NCI-H1694 (cell line): ENCODE data around the gene GIGYF2.
"Not testable (repeated sequence)": the region's sequence is repeated elsewhere in the genome, so short reads cannot be mapped to it uniquely, and the experiment has no call there.

ENCODE experiments used
- DNase-seq: peaks from one replicate; lab custom pipeline; 2025; lab: John Stamatoyannopoulos, UW

GIGYF2 gene, protein sequence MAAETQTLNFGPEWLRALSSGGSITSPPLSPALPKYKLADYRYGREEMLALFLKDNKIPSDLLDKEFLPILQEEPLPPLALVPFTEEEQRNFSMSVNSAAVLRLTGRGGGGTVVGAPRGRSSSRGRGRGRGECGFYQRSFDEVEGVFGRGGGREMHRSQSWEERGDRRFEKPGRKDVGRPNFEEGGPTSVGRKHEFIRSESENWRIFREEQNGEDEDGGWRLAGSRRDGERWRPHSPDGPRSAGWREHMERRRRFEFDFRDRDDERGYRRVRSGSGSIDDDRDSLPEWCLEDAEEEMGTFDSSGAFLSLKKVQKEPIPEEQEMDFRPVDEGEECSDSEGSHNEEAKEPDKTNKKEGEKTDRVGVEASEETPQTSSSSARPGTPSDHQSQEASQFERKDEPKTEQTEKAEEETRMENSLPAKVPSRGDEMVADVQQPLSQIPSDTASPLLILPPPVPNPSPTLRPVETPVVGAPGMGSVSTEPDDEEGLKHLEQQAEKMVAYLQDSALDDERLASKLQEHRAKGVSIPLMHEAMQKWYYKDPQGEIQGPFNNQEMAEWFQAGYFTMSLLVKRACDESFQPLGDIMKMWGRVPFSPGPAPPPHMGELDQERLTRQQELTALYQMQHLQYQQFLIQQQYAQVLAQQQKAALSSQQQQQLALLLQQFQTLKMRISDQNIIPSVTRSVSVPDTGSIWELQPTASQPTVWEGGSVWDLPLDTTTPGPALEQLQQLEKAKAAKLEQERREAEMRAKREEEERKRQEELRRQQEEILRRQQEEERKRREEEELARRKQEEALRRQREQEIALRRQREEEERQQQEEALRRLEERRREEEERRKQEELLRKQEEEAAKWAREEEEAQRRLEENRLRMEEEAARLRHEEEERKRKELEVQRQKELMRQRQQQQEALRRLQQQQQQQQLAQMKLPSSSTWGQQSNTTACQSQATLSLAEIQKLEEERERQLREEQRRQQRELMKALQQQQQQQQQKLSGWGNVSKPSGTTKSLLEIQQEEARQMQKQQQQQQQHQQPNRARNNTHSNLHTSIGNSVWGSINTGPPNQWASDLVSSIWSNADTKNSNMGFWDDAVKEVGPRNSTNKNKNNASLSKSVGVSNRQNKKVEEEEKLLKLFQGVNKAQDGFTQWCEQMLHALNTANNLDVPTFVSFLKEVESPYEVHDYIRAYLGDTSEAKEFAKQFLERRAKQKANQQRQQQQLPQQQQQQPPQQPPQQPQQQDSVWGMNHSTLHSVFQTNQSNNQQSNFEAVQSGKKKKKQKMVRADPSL (N-terminal part only)

DNA sequence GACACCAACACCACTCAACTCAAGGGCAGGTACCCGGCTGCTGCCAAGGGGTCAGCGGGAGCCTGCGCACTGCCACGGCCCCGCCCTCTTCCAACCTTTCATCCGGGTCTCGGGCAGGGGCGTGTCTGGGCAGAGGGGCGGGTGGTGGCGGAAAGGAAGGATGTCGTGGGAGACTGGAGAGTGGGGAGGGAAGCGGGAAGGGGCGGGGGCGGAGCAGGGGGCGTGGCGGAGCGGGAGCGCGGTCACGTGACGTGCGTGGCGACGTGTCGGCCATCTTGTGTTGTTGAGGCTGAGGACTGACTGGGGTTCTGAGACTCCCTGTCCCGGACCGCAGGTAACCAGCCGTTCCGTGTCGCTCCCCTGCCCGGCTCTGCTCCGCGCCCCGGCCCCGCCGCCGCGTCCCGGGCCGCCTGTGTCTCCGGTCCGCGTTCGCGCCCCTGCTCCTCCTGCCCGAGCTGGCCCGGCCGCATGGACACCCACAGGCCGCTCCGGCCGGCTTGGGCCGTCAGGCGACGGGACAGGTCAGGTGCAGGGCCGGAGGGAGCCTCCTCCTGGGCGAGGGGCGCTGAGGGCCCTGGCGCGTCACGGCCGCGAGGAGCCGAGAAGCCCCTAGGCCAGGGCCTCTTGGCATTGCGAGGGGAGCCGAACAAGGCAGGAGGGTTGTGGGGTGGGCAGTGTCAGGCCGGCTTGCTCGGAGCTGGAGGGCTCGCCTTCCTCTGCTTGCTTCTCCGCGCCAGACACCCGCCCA, at the start of gene GIGYF2:
TSS of gene GIGYF2 (plus strand) at position 273 of the 748 bp plus-strand sequence. CDS start 37,867 bp downstream, outside the sequence.
- DNase-seq: peak; percentile 90

DNA sequence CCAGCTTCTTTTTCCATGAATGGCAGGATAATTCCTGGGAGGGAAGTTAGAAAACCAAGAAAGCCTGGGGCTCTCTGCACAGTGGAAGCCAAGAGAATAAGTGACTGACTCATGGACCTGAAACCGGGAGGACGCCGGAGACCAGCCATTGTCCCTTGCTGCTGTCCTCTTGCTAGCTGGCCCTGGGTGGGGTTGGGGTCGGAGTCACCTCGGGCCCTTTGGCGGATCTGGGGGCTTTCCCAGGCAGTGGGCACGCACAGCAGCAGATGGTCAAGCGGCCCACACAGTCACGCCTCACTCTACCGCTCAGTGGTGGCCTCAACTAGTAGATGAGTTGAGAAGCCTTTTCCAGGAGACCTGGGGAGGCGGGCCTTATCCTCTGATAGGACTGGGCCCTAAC, 48.1 kb upstream of the GIGYF2 start:
- no peak for DNase-seq

DNA sequence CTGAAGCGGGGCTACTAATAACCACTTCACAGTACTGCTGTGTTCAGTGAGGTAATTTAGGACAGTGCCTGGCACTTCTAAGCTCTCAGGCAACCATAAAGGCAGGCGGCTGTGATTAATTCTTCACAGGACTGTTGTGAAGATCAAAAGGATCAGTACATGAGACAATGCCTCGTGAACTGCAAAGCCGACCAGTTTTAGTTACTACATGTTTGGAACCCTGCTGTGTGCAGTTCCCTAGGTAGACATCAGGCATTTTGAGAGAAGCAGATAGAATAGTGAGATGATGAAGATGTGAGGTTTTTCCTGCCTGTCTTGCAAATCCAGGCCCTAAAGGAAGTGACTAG, 44.7 kb upstream of the GIGYF2 start:
- DNase-seq: no peak

DNA sequence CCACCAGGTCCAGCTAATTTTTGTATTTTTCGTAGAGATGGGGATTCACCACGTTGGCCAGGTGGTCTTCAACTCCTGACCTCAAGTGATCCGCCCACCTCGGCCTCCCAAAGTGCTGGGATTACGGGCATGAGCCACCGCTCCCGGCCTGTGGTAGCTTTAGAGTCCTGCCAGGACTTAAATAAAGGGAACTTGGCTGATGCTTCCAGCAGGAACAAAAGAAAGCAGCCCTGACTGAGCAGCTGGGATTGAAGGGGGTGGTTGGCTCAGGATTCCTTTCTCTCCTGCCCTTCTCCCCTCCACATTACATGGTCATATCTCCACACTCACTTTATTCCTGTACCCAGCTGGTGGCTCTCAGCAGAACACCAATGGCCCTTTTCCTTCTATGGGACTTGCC, 43.7 kb upstream of the GIGYF2 start:
- DNase-seq: no peak

DNA sequence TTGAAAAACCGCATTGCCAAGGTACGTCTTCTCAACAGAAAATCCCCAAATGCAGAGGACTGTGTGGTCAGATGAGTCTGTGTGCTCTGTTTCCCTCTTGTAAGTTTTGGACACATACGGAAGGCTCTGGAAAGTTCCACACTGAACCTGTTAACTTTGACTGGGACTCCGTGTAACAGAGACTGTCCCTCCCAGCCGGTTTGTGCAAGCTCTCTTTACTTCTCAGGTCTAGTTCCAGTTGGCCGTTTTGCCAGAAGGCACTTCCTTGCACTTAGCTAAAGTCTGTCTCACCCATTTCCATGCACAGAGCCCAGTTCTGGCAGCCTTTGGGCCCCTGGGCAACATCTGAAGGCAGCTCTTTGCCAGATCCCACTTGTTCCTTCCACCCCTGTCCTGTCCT, 41.7 kb upstream of the GIGYF2 start:
- DNase-seq: no peak

DNA sequence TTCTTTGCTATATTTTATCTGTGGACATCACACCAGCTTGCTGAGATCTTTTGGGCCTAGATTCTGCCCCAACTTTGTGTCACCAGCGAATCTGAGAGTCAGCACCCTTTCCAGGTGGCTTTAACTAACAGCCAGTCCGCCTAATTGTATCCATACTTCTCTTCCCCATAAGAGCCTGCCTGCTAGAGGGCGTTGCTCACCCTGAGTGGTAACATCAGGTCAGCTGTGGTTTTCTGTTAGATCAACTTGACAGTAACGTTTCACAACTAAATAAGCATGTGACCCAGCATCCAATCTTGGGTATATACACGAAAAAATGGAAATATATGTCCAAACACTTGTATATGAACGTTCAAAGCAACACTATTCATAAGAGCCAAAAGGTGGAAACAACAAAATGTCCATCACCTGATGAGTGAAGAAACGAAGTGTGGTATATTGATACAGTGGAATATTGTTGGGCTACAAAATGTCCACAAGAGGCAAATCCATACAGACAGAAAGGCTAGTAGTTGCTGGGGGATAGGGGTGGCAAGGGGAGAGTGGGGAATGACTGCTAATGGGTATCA, 38.8 kb upstream of the GIGYF2 start:
- DNase-seq: no peak

DNA sequence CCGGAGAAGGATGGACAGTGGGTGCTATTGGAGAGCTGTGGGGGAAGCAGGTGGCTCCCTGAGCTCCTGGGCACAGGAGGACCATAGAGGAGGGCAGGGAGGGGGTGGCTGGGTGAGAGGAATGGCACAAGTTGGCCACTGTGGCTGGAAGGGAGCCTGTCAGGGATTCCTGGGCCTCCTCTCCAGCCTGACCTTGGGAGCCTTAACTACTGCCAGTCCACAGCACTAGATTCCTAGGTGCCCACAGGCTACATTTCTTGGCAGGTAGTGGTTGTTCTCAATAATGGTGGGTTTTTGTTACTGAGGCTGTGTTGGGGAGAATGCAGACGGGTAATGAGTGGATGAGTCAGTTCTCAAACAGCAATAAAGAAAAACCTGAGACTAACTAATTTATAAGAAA, 37.8 kb upstream of the GIGYF2 start:
- DNase-seq: no peak

DNA sequence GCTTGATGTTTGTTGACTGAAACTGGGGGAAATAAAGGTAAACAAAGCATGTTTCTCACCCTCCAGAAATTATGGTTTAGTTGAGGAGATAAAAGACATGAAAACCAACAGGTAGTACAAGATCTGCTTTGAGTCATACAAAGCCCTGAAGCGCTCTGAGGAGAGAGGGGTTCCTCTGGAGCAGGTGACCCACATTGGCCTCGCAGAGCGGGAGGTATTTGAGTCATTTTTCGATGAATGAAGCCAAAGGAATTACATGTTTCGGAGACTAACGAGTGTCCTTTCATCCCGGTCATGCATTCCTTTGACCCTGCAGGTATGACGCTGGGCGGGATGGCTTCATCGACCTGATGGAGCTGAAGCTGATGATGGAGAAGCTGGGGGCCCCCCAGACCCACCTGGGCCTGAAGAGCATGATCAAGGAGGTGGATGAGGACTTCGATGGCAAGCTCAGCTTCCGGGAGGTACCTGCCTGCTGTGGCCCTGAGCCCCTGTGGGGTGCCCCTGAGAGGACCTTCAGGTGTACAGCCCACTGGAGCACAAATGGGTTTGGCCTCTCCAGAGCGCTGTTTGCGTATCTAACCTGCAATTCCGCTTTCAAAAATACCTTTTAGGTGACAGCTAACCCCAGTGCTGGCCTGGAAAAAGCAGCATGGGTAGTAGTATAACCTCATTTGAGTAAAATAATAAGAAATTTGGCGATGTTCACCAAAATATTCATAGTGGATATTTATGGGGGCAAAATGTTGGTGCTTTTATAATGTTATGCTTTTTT, 34.5 kb upstream of the GIGYF2 start:
- DNase-seq: no peak

DNA sequence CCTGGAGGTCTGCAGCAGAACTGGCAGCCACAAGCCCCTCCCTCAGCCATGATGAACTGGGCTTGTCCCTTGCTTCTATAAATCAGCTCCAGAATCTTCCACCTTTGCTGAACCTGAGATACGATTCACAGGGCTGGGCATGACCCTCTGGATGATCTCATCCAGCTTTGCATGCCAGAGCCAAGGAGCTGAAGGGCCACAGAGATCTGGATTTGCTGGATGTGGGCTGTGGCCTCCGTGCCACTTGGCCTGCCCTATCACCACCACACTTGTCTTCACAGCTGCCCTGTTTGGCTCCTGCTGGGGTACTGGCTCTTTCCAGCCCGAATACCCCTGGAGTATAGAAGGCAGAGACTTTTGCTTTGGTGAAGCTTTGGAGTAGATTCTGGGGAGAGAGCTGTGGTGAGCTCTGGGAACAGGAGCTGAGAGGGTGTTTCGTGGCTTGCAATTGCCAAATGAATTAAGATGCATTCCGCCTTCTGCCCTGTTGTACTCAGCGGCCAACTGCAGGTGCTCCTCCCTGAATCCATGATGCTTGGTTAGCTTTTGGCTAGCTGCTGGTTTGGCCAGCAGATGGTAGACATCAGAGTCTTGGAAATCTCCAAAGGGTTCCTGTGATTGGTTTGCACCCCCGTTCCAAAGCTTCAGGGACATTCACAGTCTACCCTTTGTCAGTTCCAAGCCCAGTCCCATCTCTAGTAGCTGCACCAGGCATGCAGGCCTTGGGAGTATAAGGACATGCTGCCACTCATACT, 30.9 kb upstream of the GIGYF2 start:
- DNase-seq: no peak

DNA sequence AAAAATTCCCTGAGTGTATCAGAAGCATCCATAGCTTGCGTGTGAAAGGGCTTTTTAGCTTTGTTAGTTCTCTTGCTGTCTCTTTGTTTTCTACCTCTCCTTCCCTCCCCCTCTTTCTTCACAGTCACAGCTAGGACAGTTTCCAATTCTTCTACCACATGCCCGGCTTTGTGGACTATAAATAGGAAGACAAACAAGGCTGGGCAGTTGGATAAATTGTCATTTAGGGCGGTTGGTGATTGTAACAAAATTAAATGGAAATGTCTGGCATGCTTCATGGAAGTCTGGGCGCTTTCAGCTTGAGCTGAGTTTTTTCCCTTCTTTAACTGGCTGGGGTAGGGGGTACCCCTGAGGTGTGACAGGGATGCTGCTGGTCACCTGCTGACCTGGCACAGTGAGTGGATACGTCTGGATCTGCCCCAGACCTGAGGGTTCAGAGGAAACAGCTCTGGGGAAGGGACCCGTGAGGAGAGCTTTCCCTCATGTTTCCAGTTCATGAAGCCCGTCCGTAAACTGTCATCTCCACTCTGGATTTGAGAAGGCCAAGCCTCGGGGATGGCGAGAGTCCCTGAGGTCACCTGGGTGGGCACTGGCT, 29.0 kb upstream of the GIGYF2 start:
- DNase-seq: no peak

DNA sequence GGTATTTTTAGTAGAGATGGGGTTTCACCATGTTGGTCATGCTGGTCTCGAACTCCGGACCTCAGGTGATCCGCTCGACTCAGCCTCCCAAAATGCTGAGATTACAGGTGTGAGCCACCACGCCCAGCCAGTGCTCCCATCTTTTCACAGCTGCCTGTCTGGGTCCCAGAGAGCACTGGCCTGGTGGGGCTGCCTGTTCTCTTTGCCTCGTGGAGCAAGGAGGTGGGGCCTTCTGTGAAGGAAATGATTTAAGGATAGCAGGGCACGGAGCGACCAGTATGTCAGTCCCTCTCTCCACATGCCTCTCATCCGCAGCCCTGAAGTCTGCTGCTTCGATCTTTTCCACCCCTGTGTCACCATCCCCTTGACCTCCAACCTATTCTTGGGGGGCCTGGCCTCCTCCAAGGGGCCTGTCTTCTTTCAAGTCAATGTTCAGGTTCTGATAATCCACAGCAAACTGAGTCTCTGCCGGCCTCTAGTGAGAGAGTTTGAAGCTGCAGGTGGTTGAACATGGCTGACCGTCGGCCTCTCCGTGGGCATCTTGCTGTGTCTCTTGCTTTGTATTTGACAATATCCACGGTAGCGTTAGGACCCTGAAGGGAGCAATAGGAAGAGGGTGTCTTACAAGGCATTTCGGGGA, 28.2 kb upstream of the GIGYF2 start:
- DNase-seq: no peak

DNA sequence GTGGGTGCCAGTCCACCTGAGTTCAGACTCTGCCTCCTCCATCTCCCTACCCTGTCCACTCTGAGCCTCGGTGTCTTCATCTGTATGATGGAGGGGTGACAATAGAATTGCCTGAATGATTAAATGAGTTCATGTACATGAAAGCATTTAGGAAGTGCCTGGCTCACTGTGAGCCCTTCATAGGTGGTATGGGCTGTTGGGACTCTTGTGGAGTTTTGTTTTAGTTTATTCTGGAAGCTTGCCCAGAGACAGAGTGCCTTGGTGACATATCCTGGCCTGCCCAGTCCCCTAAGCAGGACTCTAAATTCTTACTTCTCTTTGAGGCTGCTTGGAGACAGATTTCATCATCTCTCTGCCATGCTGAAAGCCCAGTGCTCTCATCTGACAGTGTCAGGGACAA, 24.5 kb upstream of the GIGYF2 start:
- DNase-seq: no peak

DNA sequence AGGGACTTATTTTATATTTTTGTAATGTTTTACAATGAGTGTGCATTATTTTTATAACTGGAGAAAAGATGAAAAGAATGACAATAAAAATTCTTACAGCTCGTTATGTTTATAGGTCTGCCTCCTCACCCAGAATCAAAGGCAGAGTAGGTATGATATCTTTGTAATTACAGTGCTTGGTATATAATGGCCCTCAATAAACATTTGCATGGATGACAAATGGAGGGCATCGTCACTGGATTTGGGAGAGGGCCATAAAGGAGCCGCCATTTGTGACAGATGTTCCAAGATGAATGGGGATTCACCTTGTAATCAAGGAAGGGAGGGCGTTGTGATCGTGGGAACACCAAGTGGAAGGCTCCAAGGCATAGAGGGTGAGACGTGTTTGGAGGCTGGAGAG, 22.6 kb upstream of the GIGYF2 start:
- no peak for DNase-seq

DNA sequence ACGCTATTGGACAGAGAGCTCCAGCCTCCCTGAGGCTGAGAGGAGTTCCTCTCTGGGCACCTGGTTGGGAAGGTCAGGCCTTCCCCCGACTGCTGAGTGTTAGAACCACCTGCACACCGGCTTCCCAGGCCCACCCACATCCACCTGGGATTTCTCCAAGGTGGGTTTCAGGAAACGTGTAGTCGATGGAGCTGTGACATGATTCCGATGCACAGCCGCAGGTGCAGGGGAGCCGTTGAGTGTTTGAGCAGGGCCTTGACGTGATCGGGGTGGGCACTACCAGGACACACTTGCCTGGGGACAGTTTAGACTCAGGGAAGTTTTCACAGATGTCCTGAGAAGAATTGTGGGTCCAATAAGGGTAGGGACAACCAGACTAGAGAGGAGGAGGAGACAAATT, 21.8 kb upstream of the GIGYF2 start:
- DNase-seq: no peak

DNA sequence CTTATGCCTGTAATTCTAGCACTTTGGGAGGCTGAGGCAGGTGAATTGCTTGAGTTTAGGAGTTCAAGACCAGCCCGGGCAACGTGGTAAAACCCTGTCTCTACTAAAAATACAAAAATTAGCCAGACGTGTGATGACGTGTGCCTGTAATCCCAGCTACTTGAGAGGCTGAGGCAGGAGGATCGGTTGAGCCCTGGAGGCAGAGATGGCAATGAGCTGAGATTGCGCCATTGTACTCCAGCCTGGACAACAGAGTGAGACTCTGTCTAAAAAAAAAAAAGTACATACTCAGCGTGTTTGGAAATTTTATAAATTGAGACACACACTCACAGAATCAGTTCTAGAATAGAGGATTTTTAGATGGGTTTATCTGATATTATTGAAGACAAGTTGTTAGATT, 17.1 kb upstream of the GIGYF2 start:
- DNase-seq: no peak

DNA sequence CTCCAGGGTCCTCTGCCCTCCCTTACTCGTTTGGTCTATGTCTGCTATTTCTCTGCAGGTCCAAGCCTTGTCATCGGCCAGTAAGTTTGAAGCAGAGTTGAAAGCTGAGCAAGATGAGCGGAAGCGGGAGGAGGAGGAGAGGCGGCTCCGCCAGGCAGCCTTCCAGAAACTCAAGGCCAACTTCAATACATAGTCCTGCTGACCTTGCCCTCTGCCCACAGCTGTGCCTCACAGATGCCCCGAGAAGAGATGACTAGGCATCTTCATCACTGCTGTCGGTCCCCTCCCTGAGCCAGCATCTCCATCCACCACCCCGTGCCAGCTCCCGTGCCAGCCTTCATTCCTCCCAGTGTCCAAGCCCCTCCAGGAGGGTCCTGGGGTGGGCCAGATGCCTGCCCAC, 15.6 kb upstream of the GIGYF2 start:
- DNase-seq: no peak

DNA sequence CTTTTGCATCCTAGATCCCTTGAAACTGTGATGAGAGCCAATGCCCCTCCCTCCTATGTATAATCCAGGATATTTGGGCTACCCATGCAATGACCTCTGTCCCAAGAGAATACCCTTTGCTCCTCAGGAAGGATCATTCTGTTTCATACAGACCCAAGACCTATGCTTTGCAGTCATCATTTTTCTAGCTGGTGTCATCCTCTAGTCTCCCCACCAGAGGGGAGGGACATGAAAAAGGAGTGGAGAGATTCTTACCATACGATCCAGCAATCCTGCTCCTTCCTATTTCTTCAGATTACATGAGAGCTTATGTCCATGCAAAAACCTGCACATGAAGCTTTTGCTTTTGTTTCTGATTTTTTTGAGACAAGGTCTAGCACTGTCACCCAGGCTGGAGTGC, 13.8 kb upstream of the GIGYF2 start:
- DNase-seq: no peak

DNA sequence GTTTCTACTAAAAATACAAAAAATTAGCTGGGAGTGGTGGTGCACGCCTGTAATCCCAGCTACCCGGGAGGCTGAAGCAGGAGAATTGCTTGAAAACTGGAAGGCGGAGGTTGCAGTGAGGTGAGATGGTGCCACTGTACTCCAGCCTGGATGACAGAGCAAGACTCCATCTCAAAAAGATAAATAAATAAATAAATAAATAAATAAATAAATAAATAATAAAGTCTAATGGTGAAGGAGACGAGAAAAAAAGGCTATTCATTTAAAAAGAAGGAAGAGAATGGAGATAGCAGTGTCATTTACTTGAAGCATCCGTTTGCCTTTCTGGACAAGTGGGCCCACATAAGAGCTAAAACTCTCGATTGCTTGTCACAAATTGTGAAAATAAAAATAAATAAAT, 11.7 kb upstream of the GIGYF2 start:
- DNase-seq: not testable (repeated sequence)
